Astrocyte (in vitro differentiated cells and primary cell): ENCODE results near the gene ACTN4. TPM values are rescaled to one million over a fixed set of nuclear protein-coding genes. Genes with fewer than 3 reads are reported as not detected.

Source experiments
- DNase-seq: peaks from one replicate; pipeline ENCODE4 v3.0.0-alpha.2; 2010; ENCODE audit warnings: low read depth
- FAIRE-seq: peaks from 2 replicates; lab custom pipeline; 2011; peaks lifted over from hg19 to GRCh38; lab: Jason Lieb, UNC
- H2AFZ ChIP-seq: 2 replicates; pipeline ENCODE4 v1.6.0; 2012; ENCODE audit warnings: low read depth, low read length, inconsistent platforms
- H3K27ac ChIP-seq: 2 replicates; pipeline ENCODE4 v1.5.1; 2011; ENCODE audit warnings: low read depth, low read length, inconsistent platforms
- H3K27me3 ChIP-seq: 2 replicates; pipeline ENCODE4 v1.6.0; 2011; ENCODE audit warnings: low read length, inconsistent platforms; ENCODE audit not compliant: insufficient read depth
- H3K36me3 ChIP-seq: 2 replicates; pipeline ENCODE4 v1.5.1; 2011; ENCODE audit warnings: low read length, inconsistent platforms; ENCODE audit not compliant: insufficient read depth
- H3K4me1 ChIP-seq: 2 replicates; pipeline ENCODE4 v1.5.1; 2011; ENCODE audit warnings: low read length, inconsistent platforms; ENCODE audit not compliant: insufficient read depth
- H3K4me2 ChIP-seq: 2 replicates; pipeline ENCODE4 v1.6.0; 2012; ENCODE audit warnings: low read length, inconsistent platforms
- H3K4me3 ChIP-seq: 2 replicates; pipeline ENCODE4 v1.5.1; 2011; ENCODE audit warnings: low read depth, mild to moderate bottlenecking, low read length, inconsistent platforms; ENCODE audit not compliant: insufficient read depth
- H3K79me2 ChIP-seq: 2 replicates; pipeline ENCODE4 v1.6.0; 2012; ENCODE audit warnings: mild to moderate bottlenecking, low read length, inconsistent platforms; ENCODE audit not compliant: insufficient read depth
- H3K9ac ChIP-seq: 2 replicates; pipeline ENCODE4 v1.6.0; 2012; ENCODE audit warnings: mild to moderate bottlenecking, low read length, inconsistent platforms
- H3K9me3 ChIP-seq: 2 replicates; pipeline ENCODE4 v1.5.1; 2012; ENCODE audit warnings: low read depth, mild to moderate bottlenecking, low read length, inconsistent platforms; ENCODE audit not compliant: insufficient read depth
- H4K20me1 ChIP-seq: 2 replicates; pipeline ENCODE4 v1.6.0; 2012; ENCODE audit warnings: low read length, inconsistent platforms; ENCODE audit not compliant: insufficient read depth
- H3K27ac Mint-ChIP-seq: one replicate; pipeline ENCODE4 v1.8.0; 2021; ENCODE audit warnings: mild to moderate bottlenecking, mixed read lengths; ENCODE audit not compliant: unreplicated experiment
- H3K27me3 Mint-ChIP-seq: one replicate; pipeline ENCODE4 v1.8.0; 2021; ENCODE audit warnings: low read depth, mixed read lengths; ENCODE audit not compliant: unreplicated experiment
- H3K36me3 Mint-ChIP-seq: one replicate; pipeline ENCODE4 v1.8.0; 2021; ENCODE audit warnings: low read depth, mixed read lengths; ENCODE audit not compliant: unreplicated experiment
- H3K4me1 Mint-ChIP-seq: one replicate; pipeline ENCODE4 v1.8.0; 2021; ENCODE audit warnings: low read depth, mixed read lengths; ENCODE audit not compliant: unreplicated experiment
- H3K4me3 Mint-ChIP-seq: one replicate; pipeline ENCODE4 v1.8.0; 2021; ENCODE audit warnings: mild to moderate bottlenecking, moderate library complexity, mixed read lengths; ENCODE audit not compliant: unreplicated experiment
- H3K9me3 Mint-ChIP-seq: one replicate; pipeline ENCODE4 v1.8.0; 2021; ENCODE audit warnings: mild to moderate bottlenecking, mixed read lengths; ENCODE audit not compliant: unreplicated experiment
- CTCF ChIP-seq: IDR thresholded peaks from 2 replicates; pipeline ENCODE4 v1.5.1; 2011; ENCODE audit warnings: low read depth, mild to moderate bottlenecking, inconsistent platforms, low read length, moderate library complexity; ENCODE audit not compliant: insufficient read depth
- EZH2 ChIP-seq: IDR thresholded peaks from 2 replicates; pipeline ENCODE4 v1.6.1; 2012; ENCODE audit warnings: mild to moderate bottlenecking, low read length, inconsistent platforms; ENCODE audit not compliant: insufficient read depth
- total RNA-seq: library from RNA; stranded (reverse); gene quantifications from 2 replicates; pipeline ENCODE4 v1.2.1, GENCODE V29; 2021

ACTN4 gene
- total RNA-seq, 1 donor from 2014 or later: 879 TPM

DNA sequence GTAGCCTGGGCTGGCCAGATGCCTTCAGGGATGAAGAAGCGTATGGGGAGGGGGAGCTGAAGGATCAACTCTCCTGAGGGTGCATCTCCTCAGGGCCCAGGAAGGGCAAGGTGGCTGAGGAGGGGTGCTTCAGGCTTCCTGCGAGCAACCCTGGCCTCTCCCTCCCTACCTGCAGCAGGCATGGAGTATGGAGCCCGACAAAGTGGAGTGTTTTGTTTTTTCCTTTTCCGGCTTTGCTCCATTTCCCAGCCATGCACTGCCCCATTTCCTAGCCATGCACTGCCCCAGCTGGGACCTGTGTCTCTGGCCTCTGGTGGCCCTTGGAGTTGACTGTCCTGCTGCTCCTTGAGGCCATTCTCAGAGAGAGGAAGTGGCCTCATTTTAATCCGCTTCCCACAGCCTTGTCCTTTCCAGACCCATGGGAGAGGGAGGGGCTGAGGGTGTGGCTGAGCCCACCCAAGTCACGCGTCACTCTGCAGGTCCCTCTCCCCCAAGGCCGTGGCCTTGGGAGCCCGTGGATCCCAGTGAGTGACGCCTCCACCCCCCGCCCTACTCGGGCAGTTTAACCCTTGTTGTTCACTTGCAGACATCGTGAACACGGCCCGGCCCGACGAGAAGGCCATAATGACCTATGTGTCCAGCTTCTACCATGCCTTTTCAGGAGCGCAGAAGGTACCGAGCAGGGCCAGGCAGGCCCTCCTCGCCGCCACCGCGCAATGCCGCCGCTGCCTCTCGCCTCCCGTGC is 62.4 kb downstream of the ACTN4 start:
- no peak overlapping the region for H3K27ac ChIP-seq
- DNase-seq (no peak), FAIRE-seq (no peak)
- TF ChIP-seq CTCF (no peak), EZH2 (no peak)
- H3K4me2 ChIP-seq: no peak overlapping the region
- H3K4me1 ChIP-seq: peaks cover 58% of the 10 kb centered on the region
- no peaks in the 10 kb centered on the region for H3K9me3 ChIP-seq
- Mint-ChIP-seq H3K9me3 (no peaks in the 10 kb centered on the region), H3K4me1 (peaks cover 40% of the 10 kb centered on the region), H3K36me3 (peaks cover 25% of the 10 kb centered on the region), H3K27ac (peak overlapping the region; percentile 47), H3K27me3 (no peaks in the 10 kb centered on the region), H3K4me3 (peak overlapping the region; percentile 45)
- H3K4me3 ChIP-seq: no peak overlapping the region
- no peak overlapping the region for H2AFZ ChIP-seq
- peak overlapping the region; percentile 56 for H3K9ac ChIP-seq
- H3K79me2 ChIP-seq: peaks cover 86% of the 10 kb centered on the region
- no peaks in the 10 kb centered on the region for H3K27me3 ChIP-seq
- H3K36me3 ChIP-seq: peaks cover 54% of the 10 kb centered on the region
- H4K20me1 ChIP-seq: peaks cover 91% of the 10 kb centered on the region

DNA sequence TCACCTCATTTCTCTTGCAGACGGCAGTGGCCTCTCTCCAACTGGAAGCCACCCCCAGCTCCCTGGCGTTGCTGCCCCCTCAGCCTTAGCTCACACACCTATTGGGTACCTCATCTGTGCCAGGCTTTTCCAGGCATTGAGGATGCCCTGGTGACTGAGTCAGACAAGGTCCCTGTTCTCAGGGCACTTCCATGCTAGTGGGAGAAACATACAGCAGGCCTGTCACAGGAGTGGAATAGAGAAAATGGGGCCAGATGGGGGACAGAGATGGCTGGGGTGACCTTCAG is 62.9 kb downstream of the ACTN4 start:
- Histone ChIP-seq H3K27me3 (no peaks in the 10 kb centered on the region), H4K20me1 (peaks cover 88% of the 10 kb centered on the region), H3K4me2 (no peak overlapping the region), H3K9me3 (no peaks in the 10 kb centered on the region), H3K9ac (peak overlapping the region; percentile 56), H3K79me2 (peaks cover 82% of the 10 kb centered on the region), H3K4me3 (no peak overlapping the region), H3K36me3 (peaks cover 57% of the 10 kb centered on the region), H3K27ac (peak overlapping the region; percentile 68), H2AFZ (no peak overlapping the region), H3K4me1 (peaks cover 58% of the 10 kb centered on the region)
- TF ChIP-seq EZH2 (no peak), CTCF (no peak)
- Mint-ChIP-seq H3K4me1 (peaks cover 40% of the 10 kb centered on the region), H3K9me3 (no peaks in the 10 kb centered on the region), H3K4me3 (peak overlapping the region; percentile 45), H3K27ac (no peak overlapping the region), H3K27me3 (no peaks in the 10 kb centered on the region), H3K36me3 (peaks cover 25% of the 10 kb centered on the region)
- FAIRE-seq (no peak), DNase-seq (no peak)
